Omental fat pad (tissue), 4 donors: ENCODE measurements around the gene ZBED3. TPM values are rescaled to one million over a fixed set of nuclear protein-coding genes. Genes with fewer than 3 reads are reported as not detected.

Experiments used
- ATAC-seq: fragments of 150-250 bp; one replicate; pipeline ENCODE4 v1.9.1; 2016; ENCODE audit warnings: mild to moderate bottlenecking, moderate library complexity; ENCODE audit not compliant: low FRiP score
- DNase-seq: peaks from one replicate; pipeline ENCODE4 v3.0.0-alpha.2; 2019; ENCODE audit warnings: low spot score
- total RNA-seq, 4 donors: library from RNA; depleted of rRNA; stranded (reverse); fragments of >200 nt; gene quantifications; one replicate each; pipeline ENCODE4 v1.1.0, GENCODE V29; 2016
- TF ChIP-seq, protein P1 (sequence below), 3 donors: fragments of 450-650 bp; IDR thresholded peaks; one replicate each; pipeline ENCODE4 v1.5.1; 2016 to 2017; ENCODE audit warnings: antibody characterized with exemption in 3 of 3, mild to moderate bottlenecking in 3 of 3, moderate library complexity in 2 of 3

Gene ZBED3
- total RNA-seq, 4 donors from 2014 or later = 7.7 to 22.1 (median 9.6) TPM

DNA sequence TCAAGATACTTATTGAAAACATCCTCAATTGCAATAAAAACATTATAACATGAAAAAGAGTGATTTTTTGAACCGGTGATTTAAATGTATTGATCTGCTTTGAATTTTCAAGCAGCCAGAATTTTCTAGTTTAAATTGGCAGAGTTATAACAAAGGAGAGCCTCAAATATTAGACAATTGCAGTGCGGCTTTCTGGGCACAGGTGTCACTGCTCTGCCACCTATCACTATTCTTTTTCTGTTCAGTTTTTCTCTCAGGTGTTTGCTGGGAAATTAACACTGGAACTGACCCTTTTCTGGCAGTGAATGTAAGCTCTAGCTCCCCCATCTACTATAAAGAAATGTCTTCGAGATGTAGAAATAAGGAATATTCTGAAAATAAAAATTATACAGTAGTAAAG is 23.0 kb downstream of the ZBED3 start:
- no peak for DNase-seq
- TF ChIP-seq, protein P1, sequence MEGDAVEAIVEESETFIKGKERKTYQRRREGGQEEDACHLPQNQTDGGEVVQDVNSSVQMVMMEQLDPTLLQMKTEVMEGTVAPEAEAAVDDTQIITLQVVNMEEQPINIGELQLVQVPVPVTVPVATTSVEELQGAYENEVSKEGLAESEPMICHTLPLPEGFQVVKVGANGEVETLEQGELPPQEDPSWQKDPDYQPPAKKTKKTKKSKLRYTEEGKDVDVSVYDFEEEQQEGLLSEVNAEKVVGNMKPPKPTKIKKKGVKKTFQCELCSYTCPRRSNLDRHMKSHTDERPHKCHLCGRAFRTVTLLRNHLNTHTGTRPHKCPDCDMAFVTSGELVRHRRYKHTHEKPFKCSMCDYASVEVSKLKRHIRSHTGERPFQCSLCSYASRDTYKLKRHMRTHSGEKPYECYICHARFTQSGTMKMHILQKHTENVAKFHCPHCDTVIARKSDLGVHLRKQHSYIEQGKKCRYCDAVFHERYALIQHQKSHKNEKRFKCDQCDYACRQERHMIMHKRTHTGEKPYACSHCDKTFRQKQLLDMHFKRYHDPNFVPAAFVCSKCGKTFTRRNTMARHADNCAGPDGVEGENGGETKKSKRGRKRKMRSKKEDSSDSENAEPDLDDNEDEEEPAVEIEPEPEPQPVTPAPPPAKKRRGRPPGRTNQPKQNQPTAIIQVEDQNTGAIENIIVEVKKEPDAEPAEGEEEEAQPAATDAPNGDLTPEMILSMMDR (IDR thresholded peaks at IDR 0.05) = no peak
- no peak for ATAC-seq

DNA sequence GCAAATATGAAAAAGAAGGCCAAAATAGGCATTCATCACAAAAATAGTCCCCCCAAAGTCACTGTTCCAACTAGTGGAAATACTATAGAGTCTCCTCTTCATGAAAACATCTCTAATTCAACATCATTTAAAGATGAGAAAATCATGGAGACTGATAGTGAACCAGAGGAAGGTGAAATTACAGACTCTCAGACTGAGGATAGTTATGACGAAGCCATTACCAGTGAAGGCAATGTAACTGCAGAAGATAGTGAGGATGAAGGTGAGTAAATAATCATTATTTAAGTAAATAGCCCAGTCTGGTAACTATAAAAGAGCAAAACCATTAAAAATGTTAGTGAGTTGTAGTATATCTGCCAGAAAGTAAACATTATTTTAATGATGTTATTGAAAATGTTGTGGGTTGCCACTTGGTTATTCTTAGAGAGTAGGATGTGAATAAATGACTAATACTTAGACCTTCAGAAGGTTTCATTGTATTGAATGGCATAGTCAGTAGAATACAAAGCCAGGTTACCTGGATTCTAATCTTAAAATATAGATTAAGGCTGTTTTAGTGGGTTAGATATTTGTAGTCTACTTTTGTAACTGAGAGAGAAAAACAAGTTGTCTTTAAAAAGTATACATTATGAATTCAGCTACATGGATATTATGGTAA is 40.5 kb downstream of the ZBED3 start:
- no peak for DNase-seq
- TF ChIP-seq, protein P1 (IDR thresholded peaks at IDR 0.05) = no peak
- ATAC-seq = no peak

DNA sequence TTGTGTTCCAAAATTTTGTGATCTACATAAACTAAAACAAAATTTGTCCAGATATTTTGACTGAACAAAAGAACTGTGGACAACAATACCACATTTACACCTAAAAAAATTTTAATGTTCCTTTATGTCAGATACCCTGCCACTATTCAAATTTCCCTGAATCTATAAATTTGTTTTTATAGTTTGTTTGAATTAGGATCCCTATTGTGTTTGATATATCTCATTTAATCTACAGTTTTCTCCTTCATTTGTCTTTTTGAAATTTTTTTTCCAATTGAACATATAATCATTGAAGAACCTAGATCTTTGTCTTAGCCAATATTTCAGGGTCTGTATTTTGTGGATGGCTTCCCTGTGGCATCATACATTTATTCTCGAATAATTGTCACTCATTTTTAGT is 51.1 kb downstream of the ZBED3 start:
- ATAC-seq (no peak), DNase-seq (no peak)
- TF ChIP-seq, protein P1 (IDR thresholded peaks at IDR 0.05) = no peak

DNA sequence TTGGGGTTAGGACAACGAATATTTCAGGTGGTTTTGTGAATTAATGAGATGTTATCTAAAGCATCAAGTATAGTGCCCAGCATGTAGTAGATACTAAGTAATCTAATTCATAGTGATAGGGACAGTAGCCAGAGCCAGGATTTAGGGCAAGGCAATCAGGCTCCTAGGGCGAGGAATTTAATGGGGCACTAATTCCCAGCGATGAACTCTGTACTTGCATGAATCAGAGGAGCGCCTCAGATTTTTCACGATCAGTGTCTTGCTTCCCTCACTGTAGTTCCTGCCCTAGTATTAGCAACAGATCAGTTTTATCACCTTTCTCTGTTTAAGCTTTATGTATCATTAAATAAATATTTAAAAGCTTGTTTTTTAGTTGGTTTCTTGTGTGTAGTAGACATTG is 53.7 kb downstream of the ZBED3 start:
- TF ChIP-seq, protein P1 (IDR thresholded peaks at IDR 0.05) = no peak
- DNase-seq = no peak
- ATAC-seq = no peak

DNA sequence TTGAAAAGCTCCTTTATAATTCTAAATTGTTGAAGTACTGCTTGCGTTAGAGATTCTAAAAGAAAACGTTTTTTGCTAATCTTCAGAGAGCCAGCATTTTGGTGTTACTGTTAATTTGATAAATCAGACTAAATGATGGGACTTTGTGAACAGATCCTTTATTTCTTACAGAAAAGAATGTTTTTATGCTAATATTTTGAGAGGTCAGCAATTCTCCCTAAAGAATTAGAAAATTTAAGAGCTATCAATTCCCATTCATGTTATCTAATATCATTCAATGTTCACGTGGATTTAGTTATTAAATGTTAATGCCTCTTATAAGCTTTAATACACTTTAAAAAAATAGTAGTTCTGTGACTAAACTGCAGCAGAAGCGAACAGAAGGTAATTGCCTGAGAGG is 54.5 kb downstream of the ZBED3 start:
- TF ChIP-seq, protein P1 (IDR thresholded peaks at IDR 0.05) = no peak

DNA sequence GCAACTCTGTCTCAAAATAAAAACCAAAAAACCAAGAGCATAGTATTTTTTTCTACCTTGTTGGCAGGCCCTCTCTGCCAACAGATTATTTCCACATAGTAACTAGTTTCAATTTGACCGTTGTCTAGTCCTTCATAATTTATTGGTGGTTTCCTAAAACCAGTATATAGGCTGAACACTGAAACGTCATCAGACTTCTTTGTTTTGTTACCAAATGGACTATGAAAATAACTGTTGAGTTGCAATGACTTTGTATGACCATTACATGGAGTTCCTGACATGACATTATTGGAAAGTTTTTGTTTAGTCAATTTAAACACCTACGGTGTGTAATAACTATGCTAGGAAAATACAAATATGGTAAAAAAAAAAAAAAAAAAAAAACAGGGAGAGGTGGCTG is 55.2 kb downstream of the ZBED3 start:
- DNase-seq (no peak), ATAC-seq (no peak)
- TF ChIP-seq, protein P1 (IDR thresholded peaks at IDR 0.05) = no peak

More for the DNA sequence above, 54.5 kb downstream of the ZBED3 start:
- ATAC-seq = no peak
- no peak for DNase-seq
